Ishikawa (cell line): ENCODE data around the gene EFCAB13.

Source experiments
- CREB1 ChIP-seq: IDR thresholded peaks from 2 replicates; pipeline ENCODE4 v1.6.1; 2012; ENCODE audit warnings: low read depth
- EP300 ChIP-seq: IDR thresholded peaks from 2 replicates; pipeline ENCODE4 v1.6.1; 2012; ENCODE audit warnings: borderline replicate concordance
- TAF1 ChIP-seq: IDR thresholded peaks from 2 replicates; pipeline ENCODE4 v1.6.1; 2012; ENCODE audit warnings: low read depth, mild to moderate bottlenecking
- YY1 ChIP-seq: IDR thresholded peaks from 2 replicates; pipeline ENCODE4 v1.6.1; 2012; ENCODE audit warnings: low read depth
- ZBTB7A ChIP-seq: IDR thresholded peaks from 2 replicates; pipeline ENCODE4 v1.6.1; 2012; ENCODE audit warnings: low read depth

- TF ChIP-seq YY1 (no peak), ZBTB7A (no peak), EP300 (no peak), TAF1 (no peak), CREB1 (no peak)
These were observed 28.5 kb upstream of the EFCAB13 start for GRCh38 chr17:47295037-47295873.
